LNCAP (cell line): ENCODE data around the gene SERPINI1.

Experiments
- TF ChIP-seq, protein P1 (sequence below): fragments of 450-650 bp; IDR thresholded peaks from 2 replicates; pipeline ENCODE4 v1.5.1; 2017; ENCODE audit warnings: mild to moderate bottlenecking

The SERPINI1 gene

DNA sequence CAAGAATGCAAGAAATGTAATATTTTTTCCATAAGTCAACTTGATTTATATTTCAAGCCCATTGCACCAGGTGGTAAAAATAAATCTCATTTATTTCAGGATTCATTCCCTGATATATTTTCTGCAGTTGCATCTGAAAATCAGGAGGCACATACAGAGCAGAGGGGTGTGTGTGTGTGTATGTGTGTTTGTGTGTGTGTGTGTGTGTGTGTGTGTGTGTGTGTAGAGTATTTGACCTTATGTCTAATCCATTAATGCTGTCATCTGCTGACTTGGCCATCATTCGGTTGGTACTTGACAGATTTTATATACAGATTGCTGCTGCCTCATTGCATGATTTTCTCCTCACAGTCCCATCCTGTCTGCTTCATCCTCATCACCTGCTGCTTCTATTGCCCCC lies 118.5 kb downstream of the SERPINI1 start:
- TF ChIP-seq, protein P1, sequence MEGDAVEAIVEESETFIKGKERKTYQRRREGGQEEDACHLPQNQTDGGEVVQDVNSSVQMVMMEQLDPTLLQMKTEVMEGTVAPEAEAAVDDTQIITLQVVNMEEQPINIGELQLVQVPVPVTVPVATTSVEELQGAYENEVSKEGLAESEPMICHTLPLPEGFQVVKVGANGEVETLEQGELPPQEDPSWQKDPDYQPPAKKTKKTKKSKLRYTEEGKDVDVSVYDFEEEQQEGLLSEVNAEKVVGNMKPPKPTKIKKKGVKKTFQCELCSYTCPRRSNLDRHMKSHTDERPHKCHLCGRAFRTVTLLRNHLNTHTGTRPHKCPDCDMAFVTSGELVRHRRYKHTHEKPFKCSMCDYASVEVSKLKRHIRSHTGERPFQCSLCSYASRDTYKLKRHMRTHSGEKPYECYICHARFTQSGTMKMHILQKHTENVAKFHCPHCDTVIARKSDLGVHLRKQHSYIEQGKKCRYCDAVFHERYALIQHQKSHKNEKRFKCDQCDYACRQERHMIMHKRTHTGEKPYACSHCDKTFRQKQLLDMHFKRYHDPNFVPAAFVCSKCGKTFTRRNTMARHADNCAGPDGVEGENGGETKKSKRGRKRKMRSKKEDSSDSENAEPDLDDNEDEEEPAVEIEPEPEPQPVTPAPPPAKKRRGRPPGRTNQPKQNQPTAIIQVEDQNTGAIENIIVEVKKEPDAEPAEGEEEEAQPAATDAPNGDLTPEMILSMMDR, result no peak

DNA sequence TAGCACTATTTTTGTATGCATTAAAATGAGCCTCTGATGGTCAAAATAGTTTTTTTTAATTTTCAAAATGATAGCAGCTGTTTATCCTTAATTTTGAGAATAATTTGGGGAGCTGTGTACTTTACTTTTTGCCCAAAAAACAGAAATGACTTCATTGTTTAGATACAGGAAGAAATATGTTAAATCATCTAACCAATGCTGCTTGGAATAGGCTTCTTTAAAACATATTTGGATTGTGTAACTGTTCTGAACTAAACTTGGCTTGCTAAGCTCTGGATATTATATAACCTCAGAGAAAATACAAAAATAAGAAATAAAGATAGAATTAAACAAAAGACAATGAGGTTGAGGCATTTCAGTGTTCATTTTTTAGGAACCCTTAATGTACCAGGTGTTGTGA lies 119.3 kb downstream of the SERPINI1 start:
- TF ChIP-seq, protein P1, result no peak

DNA sequence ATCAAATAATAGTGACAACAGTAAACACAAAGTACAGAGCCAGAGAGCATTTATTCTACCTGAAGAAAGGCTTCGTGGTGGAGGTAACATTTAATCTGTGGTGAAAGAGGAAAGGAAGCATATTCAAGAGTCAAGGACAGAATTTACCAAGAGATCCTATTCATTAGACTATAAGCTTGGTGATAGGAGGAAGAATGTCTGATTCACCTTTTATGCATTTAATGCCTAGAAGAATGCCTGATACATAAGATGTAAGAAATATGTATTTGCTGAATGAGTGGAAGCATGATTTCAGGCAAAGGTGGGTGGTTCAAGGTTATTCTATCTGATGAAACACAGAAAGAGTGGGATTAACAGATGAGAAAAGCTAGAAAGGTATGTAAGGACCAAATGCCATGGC lies 119.8 kb downstream of the SERPINI1 start:
- TF ChIP-seq, protein P1, result no peak

DNA sequence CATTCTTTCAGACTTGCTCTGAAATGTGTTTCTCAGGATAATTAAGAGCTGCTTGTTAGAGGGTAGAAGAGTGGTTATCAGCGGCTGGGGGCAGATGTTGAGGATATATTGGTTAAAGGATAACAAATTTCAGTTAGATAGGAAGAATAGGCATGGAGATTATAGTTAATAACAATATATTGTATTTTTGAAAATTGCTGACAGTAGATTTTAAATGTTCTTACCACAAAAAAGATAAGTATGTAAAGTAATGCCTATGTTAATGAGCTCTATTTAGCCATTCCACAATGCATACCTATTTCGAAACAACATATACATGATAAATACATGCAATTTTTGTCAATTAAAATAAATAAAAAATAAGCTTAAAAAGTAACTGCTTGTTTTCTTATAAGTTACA lies 123.3 kb downstream of the SERPINI1 start:
- TF ChIP-seq, protein P1, result no peak

DNA sequence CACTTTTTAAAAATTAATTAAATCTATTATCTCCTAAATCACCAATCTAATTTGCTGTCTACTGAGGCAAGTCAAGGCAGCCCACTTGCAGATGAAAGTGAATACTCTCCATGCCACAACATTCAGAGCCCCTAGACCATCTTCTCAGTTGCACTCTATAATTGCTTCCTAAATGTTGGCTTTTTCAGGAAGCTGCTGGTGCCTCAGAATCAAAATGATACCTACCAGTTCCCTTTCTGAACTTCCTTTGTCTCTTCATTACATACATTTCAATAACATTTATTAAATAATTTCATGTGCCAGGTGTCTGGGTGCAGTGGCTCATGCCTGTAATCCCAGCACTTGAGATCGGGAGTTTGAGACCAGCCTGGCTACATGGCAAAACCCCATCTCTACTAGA lies 124.1 kb downstream of the SERPINI1 start:
- TF ChIP-seq, protein P1, result no peak

DNA sequence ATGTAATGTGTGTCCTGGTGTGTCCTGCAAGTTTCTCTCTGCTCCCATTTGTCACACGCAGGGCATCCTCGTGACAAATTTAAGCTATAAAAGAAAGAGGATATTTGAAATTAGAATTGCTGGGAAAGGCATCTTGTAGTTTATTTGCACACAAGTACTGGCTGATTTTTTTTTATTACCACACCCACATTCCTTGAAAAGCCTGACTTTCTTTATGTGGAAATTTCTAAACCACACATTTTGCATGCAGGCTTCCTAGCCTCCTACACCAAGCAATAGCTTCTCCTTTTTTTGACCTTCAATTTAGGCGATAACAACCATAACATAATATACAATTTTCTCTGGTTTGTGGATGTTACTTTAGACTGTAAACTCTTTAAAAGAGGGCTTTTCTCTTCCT lies 126.1 kb downstream of the SERPINI1 start:
- TF ChIP-seq, protein P1, result no peak

DNA sequence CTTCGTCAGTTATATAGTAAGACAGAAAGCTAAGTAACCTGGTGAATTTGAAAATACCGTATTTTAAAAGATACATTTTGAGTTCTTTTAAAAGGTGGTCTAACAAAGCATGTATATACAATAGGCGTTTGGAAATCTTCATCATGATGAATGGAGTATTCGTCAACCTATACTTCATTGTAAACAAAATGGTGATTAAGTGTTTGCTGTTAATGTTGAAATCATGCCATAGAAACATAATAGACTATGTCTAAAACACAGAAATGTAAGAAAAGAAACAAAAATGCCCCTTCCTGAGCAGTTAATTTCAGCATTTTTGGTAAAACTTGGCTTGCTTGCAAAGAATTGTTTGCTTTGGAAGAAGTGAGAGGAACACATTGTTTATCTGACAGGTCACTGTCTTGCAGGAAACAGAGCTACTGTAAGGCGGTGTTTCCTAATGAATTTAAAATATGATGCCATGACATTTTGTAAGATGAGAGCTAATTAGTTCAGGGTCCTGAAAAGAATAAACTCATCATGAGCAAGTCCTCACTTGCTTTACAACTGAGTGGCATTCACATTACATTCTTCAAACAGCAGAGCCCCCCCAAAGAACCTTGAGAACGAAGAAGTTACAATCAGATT lies 126.7 kb downstream of the SERPINI1 start:
- TF ChIP-seq, protein P1, result no peak
